Hepatocyte (in vitro differentiated cells): ENCODE results near the gene SOBP.

Source experiments
- CTCF ChIP-seq: fragments of 200-600 bp; sonication (generic); IDR thresholded peaks from 2 replicates; pipeline ENCODE4 v1.5.1; 2016; ENCODE audit warnings: antibody characterized with exemption, mild to moderate bottlenecking; ENCODE audit not compliant: poor library complexity
- EZH2 ChIP-seq: fragments of 200-600 bp; sonication (generic); IDR thresholded peaks from 2 replicates; pipeline ENCODE4 v1.6.1; 2016; ENCODE audit warnings: antibody characterized with exemption, mild to moderate bottlenecking, borderline replicate concordance
- EZH2phosphoT487 ChIP-seq: fragments of 200-600 bp; sonication (generic); IDR thresholded peaks from one replicate; pipeline ENCODE4 v1.6.1; 2018; ENCODE audit warnings: antibody characterized with exemption, mild to moderate bottlenecking, low read depth, moderate library complexity; ENCODE audit not compliant: unreplicated experiment, severe bottlenecking

DNA sequence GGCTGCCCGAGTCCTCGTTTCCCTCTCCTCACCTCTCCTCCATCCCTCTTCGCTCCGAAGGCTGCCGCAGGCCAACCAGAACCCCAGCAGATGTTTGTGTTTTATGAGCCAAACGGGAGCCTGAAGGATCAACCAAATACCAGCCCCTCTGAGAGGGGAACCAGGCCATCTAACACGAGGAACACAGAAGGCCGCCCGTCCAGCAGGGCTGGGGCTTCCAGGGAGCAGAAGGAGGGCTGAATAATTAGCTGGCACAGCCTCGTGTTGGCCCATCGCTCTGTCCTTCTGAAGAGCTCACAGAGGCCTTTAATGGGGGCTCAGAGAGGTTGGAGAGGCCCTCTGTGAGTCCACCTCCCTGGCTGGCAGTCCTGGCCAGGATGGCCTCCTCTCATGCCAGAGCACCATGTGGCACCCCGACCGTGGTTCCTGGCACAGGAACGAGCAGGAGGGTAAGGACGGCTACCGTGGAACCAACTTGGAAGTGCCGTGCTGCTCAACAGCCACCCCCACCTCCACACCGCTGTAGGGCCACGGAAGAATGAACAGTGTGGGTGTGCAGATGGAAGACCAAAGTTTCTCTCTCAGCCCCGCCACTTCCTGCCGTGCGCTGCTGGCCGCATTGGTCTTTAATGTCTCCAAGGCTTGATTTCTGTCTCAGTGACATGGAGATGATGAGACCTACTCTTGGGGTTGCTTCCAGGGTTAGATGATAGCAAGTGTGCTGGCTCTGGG, 179.0 kb downstream of the SOBP start:
- TF ChIP-seq EZH2 (no peak), CTCF (no peak), EZH2phosphoT487 (no peak)
